Suprapubic skin (tissue), 3 donors: Measurements from ENCODE around the gene MPZL3.

Source experiments
- CTCF ChIP-seq, 2 donors: fragments of 200-600 bp in 1 of 2; fragments of 450-650 bp in 1 of 2; sonication (generic) in 1 of 2; IDR thresholded peaks; one replicate each; pipeline ENCODE4 v1.5.1; 2016 to 2019; ENCODE audit warnings: antibody characterized with exemption in 2 of 2, mild to moderate bottlenecking in 1 of 2, moderate library complexity in 1 of 2
- EP300 ChIP-seq: sonication (generic); formaldehyde crosslinking; IDR thresholded peaks from one replicate; pipeline ENCODE4 v1.6.1; 2017; ENCODE audit warnings: antibody characterized with exemption
- POLR2A ChIP-seq, 2 donors: fragments of 450-650 bp; IDR thresholded peaks; one replicate each; pipeline ENCODE4 v1.6.1; 2017; ENCODE audit warnings: antibody characterized with exemption in 2 of 2, mild to moderate bottlenecking in 2 of 2, moderate library complexity in 2 of 2

DNA sequence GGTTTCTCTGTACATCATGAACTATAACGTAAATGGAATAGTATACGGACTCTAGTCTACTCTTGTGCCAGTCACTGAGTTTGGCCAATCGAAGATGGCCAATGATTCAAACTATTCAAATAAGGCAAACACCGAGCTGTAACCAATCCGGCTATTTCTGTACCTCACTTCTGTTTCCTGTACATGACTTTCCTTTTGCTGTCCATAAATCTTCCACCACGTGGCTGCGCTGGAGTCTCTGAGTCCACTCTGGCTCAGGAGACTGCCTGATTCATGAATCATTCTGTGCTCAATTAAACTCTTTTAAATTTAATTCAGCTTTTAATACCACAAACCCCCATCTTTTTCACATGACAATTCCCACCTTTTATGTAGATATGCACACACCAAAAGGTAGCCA lies 25.9 kb downstream of the MPZL3 start:
- no peak for TF ChIP-seq EP300
- TF ChIP-seq CTCF (IDR thresholded peaks at IDR 0.05): no peak
- TF ChIP-seq POLR2A (IDR thresholded peaks at IDR 0.05): no peak
